Esophagus muscularis mucosa (tissue), 4 donors: ENCODE results near the gene FAM118A. TPM values are rescaled to one million over a fixed set of nuclear protein-coding genes. Genes with fewer than 3 reads are reported as not detected.

Experiments used
- DNase-seq: peaks from one replicate; pipeline ENCODE4 v3.0.0-alpha.2; 2017; ENCODE audit errors: extremely low spot score
- H3K27ac ChIP-seq, 4 donors: fragments of 200-600 bp; sonication (generic); replicated peaks in 1 of 4; 1 replicate in 3 of 4; 2 replicates in 1 of 4; pipeline ENCODE4 v1.5.1; 2016 to 2019; ENCODE audit warnings: mild to moderate bottlenecking in 1 of 4
- H3K27me3 ChIP-seq, 4 donors: fragments of 200-600 bp; sonication (generic); one replicate each; pipeline versions ENCODE4 v1.5.1 to v1.6.0; 2016 to 2019
- H3K36me3 ChIP-seq, 4 donors: fragments of 200-600 bp; sonication (generic); one replicate each; pipeline ENCODE4 v1.5.1; 2016 to 2019
- H3K4me1 ChIP-seq, 4 donors: fragments of 200-600 bp; sonication (generic); one replicate each; pipeline ENCODE4 v1.5.1; 2016 to 2019
- H3K4me3 ChIP-seq, 4 donors: fragments of 200-600 bp; sonication (generic); 1 replicate in 2 of 4; 2 replicates in 2 of 4; pipeline ENCODE4 v1.5.1; 2016 to 2019; ENCODE audit warnings: mild to moderate bottlenecking in 4 of 4, moderate library complexity in 1 of 4
- H3K9me3 ChIP-seq, 4 donors: fragments of 200-600 bp; sonication (generic); 1 replicate in 3 of 4; 2 replicates in 1 of 4; pipeline ENCODE4 v1.5.1; 2016 to 2019
- EP300 ChIP-seq: sonication (generic); formaldehyde crosslinking; IDR thresholded peaks from one replicate; pipeline ENCODE4 v1.6.1; 2017; ENCODE audit warnings: antibody characterized with exemption
- POLR2A ChIP-seq: fragments of 450-650 bp; IDR thresholded peaks from one replicate; pipeline ENCODE4 v1.6.1; 2017; ENCODE audit warnings: antibody characterized with exemption, moderate library complexity, mild to moderate bottlenecking, low read depth
- POLR2AphosphoS5 ChIP-seq, 2 donors: sonication (generic); formaldehyde crosslinking; IDR thresholded peaks; one replicate each; pipeline ENCODE4 v1.6.1; 2017; ENCODE audit warnings: antibody characterized with exemption in 2 of 2
- WGBS: methylation state at CpG from one replicate; pipeline ENCODE4 v1.1.5; 2018; 5-methylcytosine and 5-hydroxymethylcytosine counted together
- intact Hi-C: fragments of 100-400 bp; cut with DNase I; formaldehyde crosslinking; loops from one replicate; pipeline ENCODE4 v1.15.1; 2023
- total RNA-seq, 4 donors: library from RNA; depleted of rRNA; stranded (reverse); fragments of >200 nt; gene quantifications; one replicate each; pipeline versions ENCODE4 v1.1.0 to v1.2.1, GENCODE V29; 2016
- TF ChIP-seq, protein P1 (sequence below), 3 experiments: fragments of 200-600 bp in 2 of 3; fragments of 450-650 bp in 1 of 3; sonication (generic) in 2 of 3; IDR thresholded peaks; one replicate each; pipeline ENCODE4 v1.5.1; 2017 to 2019; ENCODE audit warnings: antibody characterized with exemption in 3 of 3, mild to moderate bottlenecking in 2 of 3, moderate library complexity in 1 of 3

Gene FAM118A
- total RNA-seq, 4 donors from 2014 or later = 24.4 to 45.8 (median 32.1) TPM

DNA sequence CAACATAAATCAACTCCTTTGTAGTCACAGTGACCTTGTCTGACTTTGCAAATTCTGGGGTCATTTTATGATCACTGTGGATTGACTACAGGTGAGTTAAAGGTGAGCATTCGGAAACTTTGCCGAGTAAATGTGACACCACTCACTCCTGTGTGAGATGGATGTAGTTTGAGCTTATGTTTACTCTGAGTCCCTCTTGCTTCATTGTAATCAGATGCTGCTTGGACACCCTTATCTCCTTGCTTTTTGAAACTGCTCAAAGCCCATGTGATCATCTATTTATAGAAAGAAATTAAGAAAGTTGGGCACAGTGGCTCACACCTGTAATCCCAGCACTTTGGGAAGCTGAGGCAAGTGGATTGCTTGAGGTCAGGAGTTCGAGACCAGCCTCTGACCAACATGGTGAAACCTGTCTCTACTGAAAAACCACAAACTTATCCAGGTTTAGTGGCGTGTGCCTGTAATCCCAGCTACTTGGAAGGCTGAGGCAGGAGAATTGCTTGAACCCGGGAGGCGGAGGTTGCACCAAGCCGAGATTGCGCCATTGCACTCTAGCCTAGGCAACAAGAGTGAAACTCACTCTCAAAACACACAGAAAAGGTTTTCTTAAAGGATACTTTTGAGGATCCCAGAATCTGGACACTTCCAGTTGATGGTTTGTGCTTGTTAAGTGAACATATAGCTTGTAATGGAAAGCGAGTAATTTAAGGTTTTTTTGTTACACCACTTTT lies 7.2 kb downstream of the FAM118A start:
- no peaks in the 10 kb centered on the region for H3K9me3 ChIP-seq
- H3K27me3 ChIP-seq = no peaks in the 10 kb centered on the region
- peak overlapping the region in 1 of 4 donors; percentile 24 for H3K4me3 ChIP-seq
- WGBS = 88% methylated on average over 9 of the region's 9 CpGs
- H3K36me3 ChIP-seq = no peaks in the 10 kb centered on the region
- intact Hi-C loops = loop anchor here (5.0 kb wide), 1 partner anchor 235 kb away; no protein-coding TSS in a partner anchor
- no peak for DNase-seq
- peaks cover 27 to 65% (median 53%) of the 10 kb centered on the region in 4 donors for H3K4me1 ChIP-seq
- H3K27ac ChIP-seq = peak overlapping the region; percentile 83 to 92 (median 86)
- TF ChIP-seq POLR2A (no peak), EP300 (no peak), POLR2AphosphoS5 (IDR thresholded peaks at IDR 0.05) (no peak)
- TF ChIP-seq, protein P1, sequence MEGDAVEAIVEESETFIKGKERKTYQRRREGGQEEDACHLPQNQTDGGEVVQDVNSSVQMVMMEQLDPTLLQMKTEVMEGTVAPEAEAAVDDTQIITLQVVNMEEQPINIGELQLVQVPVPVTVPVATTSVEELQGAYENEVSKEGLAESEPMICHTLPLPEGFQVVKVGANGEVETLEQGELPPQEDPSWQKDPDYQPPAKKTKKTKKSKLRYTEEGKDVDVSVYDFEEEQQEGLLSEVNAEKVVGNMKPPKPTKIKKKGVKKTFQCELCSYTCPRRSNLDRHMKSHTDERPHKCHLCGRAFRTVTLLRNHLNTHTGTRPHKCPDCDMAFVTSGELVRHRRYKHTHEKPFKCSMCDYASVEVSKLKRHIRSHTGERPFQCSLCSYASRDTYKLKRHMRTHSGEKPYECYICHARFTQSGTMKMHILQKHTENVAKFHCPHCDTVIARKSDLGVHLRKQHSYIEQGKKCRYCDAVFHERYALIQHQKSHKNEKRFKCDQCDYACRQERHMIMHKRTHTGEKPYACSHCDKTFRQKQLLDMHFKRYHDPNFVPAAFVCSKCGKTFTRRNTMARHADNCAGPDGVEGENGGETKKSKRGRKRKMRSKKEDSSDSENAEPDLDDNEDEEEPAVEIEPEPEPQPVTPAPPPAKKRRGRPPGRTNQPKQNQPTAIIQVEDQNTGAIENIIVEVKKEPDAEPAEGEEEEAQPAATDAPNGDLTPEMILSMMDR (IDR thresholded peaks at IDR 0.05) = no peak

DNA sequence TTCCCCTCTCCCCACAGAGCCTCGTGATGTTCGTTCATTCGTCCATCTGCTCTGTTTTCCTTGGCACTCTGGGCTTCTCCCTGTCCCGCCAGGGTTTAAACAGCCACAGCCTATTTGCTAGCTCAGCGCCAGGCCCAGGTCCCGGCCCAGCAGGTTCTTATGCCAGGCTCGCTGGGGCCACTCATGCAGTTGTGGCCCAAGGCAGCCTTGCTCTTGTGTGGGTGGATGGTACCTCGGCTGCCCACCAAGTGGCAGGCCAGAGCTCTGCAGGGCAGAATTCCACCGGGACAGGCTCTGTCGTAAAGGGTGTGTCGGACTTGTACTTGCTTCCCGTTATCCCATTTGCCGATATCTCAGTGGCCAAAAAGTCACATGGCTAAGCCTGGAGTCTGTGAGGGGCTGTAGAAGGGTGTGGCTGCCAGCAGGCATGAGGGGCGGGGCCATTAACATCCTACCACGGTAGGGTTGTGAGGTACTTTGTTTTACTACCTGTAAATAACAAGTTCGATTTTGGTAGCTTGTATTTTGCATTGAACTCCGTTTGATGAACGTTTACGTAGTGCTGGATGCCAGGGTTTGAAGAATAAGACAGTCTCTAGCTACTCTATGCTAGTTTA lies 7.9 kb downstream of the FAM118A start:
- Histone ChIP-seq H3K4me3 (peak overlapping the region in 3 of 4 donors; percentile 7 to 24 (median 10)), H3K27ac (peak overlapping the region; percentile 83 to 92 (median 86)), H3K27me3 (no peaks in the 10 kb centered on the region), H3K4me1 (peaks cover 27 to 65% (median 51%) of the 10 kb centered on the region in 4 donors), H3K36me3 (peaks cover 3 to 4% (median 3%) of the 10 kb centered on the region in 4 donors), H3K9me3 (no peaks in the 10 kb centered on the region)
- TF ChIP-seq, protein P1 (IDR thresholded peaks at IDR 0.05) = peak; percentile 39 to 60 (median 59)
- no peak for TF ChIP-seq EP300
- TF ChIP-seq POLR2AphosphoS5 (IDR thresholded peaks at IDR 0.05) = peak; percentile 17 to 72
- no peak for TF ChIP-seq POLR2A
- 35% methylated on average over 14 of the region's 19 CpGs for whole genome bisulfite sequencing
- intact Hi-C loops = loop anchor here (5.0 kb wide), 1 partner anchor 235 kb away; no protein-coding TSS in a partner anchor
- no peak for DNase-seq

DNA sequence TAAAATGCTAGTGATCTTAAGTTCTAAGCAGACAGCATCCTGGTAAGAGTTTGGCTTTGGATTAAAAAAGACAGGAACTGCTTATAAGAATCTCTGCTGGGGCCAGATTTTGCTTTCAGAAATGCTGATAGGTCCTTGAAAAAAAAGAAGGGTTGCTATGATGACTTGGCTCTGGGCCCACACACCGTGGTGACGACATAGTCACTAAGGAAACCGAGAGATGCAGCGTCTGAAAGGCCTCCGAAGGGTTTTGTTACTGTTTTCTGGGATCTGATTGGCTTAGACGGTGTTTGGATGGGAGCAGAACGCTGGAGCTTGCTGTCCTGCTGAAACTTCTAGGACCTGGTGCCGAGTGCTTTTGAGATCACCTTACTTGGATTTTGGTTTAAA lies 8.4 kb downstream of the FAM118A start:
- Histone ChIP-seq H3K36me3 (peaks cover 5 to 9% (median 8%) of the 10 kb centered on the region in 4 donors), H3K27me3 (no peaks in the 10 kb centered on the region), H3K4me1 (peaks cover 27 to 65% (median 51%) of the 10 kb centered on the region in 4 donors), H3K4me3 (peak overlapping the region in 3 of 4 donors; percentile 10 to 24 (median 11)), H3K9me3 (no peaks in the 10 kb centered on the region), H3K27ac (peak overlapping the region; percentile 83 to 92 (median 86))
- WGBS = 5% methylated on average over 8 of the region's 8 CpGs
- DNase-seq = peak; percentile 97
- TF ChIP-seq, protein P1 (IDR thresholded peaks at IDR 0.05) = no peak
- TF ChIP-seq POLR2AphosphoS5 (IDR thresholded peaks at IDR 0.05) = peak; percentile 7 to 24
- intact Hi-C loops = loop anchor here (5.0 kb wide), 1 partner anchor 234 kb away; no protein-coding TSS in a partner anchor

DNA sequence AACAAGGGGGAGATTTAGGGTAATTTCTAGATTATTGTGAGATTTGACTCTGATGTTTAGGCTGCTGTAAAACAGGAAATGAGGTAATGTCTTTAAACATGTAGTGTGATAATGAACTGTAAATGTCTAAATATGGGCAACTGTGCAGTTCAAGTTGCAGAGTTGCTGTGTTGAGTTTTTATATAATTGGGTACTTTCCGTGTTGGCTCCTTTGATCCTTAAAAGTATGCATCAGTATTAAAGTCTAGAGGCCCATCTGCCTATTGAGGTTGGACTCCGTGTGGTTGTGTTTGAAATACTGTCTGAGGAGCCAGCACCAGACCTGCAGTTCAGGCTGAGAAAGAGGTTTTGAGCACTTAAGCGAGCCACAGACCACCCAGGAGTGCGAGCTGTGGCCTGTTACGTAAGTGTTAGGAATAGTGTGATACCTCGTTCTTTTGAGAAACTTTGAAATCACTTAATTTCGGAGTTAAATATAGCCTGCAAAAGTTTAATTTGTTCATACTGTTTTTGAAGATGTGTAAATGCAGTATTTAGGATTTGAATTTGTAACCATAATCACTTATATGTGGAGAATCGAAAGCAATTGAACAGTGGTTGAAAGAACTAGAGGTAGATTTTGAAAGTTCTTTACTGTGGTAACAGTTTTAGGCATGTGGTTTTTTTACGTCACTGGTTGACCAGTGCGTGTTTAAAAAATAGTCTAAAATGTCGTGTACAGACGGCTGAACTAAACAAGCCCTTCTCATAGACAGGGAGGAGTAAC lies 9.0 kb downstream of the FAM118A start:
- TF ChIP-seq EP300 (no peak), POLR2A (no peak), POLR2AphosphoS5 (IDR thresholded peaks at IDR 0.05) (no peak)
- TF ChIP-seq, protein P1 (IDR thresholded peaks at IDR 0.05) = no peak
- 39% methylated on average over 12 of the region's 12 CpGs for WGBS
- H3K4me1 ChIP-seq = peaks cover 27 to 60% (median 49%) of the 10 kb centered on the region in 4 donors
- intact Hi-C loops = loop anchor here (5.0 kb wide), 1 partner anchor 234 kb away; no protein-coding TSS in a partner anchor
- no peaks in the 10 kb centered on the region for H3K9me3 ChIP-seq
- DNase-seq = no peak
- H3K4me3 ChIP-seq = peak overlapping the region in 3 of 4 donors; percentile 10 to 24 (median 11)
- H3K27ac ChIP-seq = peak overlapping the region; percentile 83 to 92 (median 86)
- H3K27me3 ChIP-seq = no peaks in the 10 kb centered on the region
- peaks cover 11 to 15% (median 14%) of the 10 kb centered on the region in 4 donors for H3K36me3 ChIP-seq
